GM18505 (cell line): Measurements from ENCODE around the gene LINC00632.
"Not testable (repeated sequence)": the region's sequence is repeated elsewhere in the genome, so short reads cannot be mapped to it uniquely, and the experiment has no call there.

Experiments used
- ATAC-seq: cut with Tn5 transposase; IDR thresholded peaks from one replicate; pipeline ENCODE4 v1.9.1; 2021; ENCODE audit not compliant: unreplicated experiment
- POLR2A ChIP-seq: IDR thresholded peaks from 4 replicates; pipeline ENCODE4 v1.6.1; 2011; ENCODE audit warnings: borderline replicate concordance; ENCODE audit not compliant: insufficient read depth, insufficient read length; ENCODE audit errors: extremely low read depth

The LINC00632 gene

GRCh38 chrX:140709421-140709846, at the start of gene LINC00632:
TSS of gene LINC00632 (plus strand) at chrX:140709759.
- TF ChIP-seq POLR2A, result no peak
- ATAC-seq, result no peak

- no peak for ATAC-seq
- TF ChIP-seq POLR2A, result no peak
These were observed 47.9 kb upstream of the LINC00632 start for GRCh38 chrX:140661643-140662042.

GRCh38 chrX:140664939-140665338, 44.6 kb upstream of the LINC00632 start:
- no peak for ATAC-seq

GRCh38 chrX:140672840-140673731, 36.5 kb upstream of the LINC00632 start:
- ATAC-seq, result no peak
- TF ChIP-seq POLR2A, result no peak

More at GRCh38 chrX:140664939-140665338, 44.6 kb upstream of the LINC00632 start:
- TF ChIP-seq POLR2A, result no peak

- TF ChIP-seq POLR2A, result no peak
- ATAC-seq, result no peak
These were observed 21.9 kb upstream of the LINC00632 start for GRCh38 chrX:140687706-140688105.

GRCh38 chrX:140691596-140691995, 18.0 kb upstream of the LINC00632 start:
- not testable (repeated sequence) for ATAC-seq

- ATAC-seq, result no peak
- TF ChIP-seq POLR2A, result no peak
These were observed 11.9 kb upstream of the LINC00632 start for GRCh38 chrX:140697618-140698017.

GRCh38 chrX:140701480-140701879, 8.1 kb upstream of the LINC00632 start:
- ATAC-seq, result no peak
- no peak for TF ChIP-seq POLR2A

- no peak for ATAC-seq
- TF ChIP-seq POLR2A, result no peak
These were observed 1.2 kb downstream of the LINC00632 start for GRCh38 chrX:140710710-140711109.

GRCh38 chrX:140711894-140712293, 2.3 kb downstream of the LINC00632 start:
- no peak for TF ChIP-seq POLR2A

GRCh38 chrX:140712413-140713173, 3.0 kb downstream of the LINC00632 start:
- peak; percentile 74 for ATAC-seq
- no peak for TF ChIP-seq POLR2A

More at GRCh38 chrX:140711894-140712293, 2.3 kb downstream of the LINC00632 start:
- ATAC-seq, result no peak

- peak; percentile 64 for ATAC-seq
- no peak for TF ChIP-seq POLR2A
These were observed 3.6 kb downstream of the LINC00632 start for GRCh38 chrX:140713174-140713539.

- no peak for TF ChIP-seq POLR2A
- ATAC-seq, result no peak
These were observed 6.2 kb downstream of the LINC00632 start for GRCh38 chrX:140715787-140716186.
